Stimulated activated CD8-positive, alpha-beta memory T cell treated with anti-CD3 and anti-CD28 coated beads, Interleukin-2, amount 100 ng/mL, for 48 hours (primary cell): ENCODE results near the gene RTP1.
"Not testable (repeated sequence)": the region's sequence is repeated elsewhere in the genome, so short reads cannot be mapped to it uniquely, and the experiment has no call there.

Experiments used
- DNase-seq, 2 donors: peaks; one replicate each; pipeline ENCODE4 v3.0.0-alpha.2; 2020; ENCODE audit warnings: low read depth in 2 of 2

Gene RTP1

GRCh38 chr3:187198490-187198889 is 1.2 kb downstream of the RTP1 start:
- no peak for DNase-seq

- DNase-seq, result not testable (repeated sequence)
These were observed 2.3 kb downstream of the RTP1 start for GRCh38 chr3:187199463-187200050.

GRCh38 chr3:187205683-187206082 is 8.4 kb downstream of the RTP1 start:
- no peak for DNase-seq

GRCh38 chr3:187207062-187207461 is 9.8 kb downstream of the RTP1 start:
- no peak for DNase-seq

- no peak for DNase-seq
These were observed 10.3 kb downstream of the RTP1 start for GRCh38 chr3:187207624-187208023.

- DNase-seq, result no peak
These were observed 10.9 kb downstream of the RTP1 start for GRCh38 chr3:187208159-187208558.

- DNase-seq, result no peak
These were observed 12.2 kb downstream of the RTP1 start for GRCh38 chr3:187209491-187209890.

GRCh38 chr3:187210091-187210490 is 12.8 kb downstream of the RTP1 start:
- no peak for DNase-seq

- DNase-seq, result no peak
These were observed 13.4 kb downstream of the RTP1 start for GRCh38 chr3:187210545-187211327.

GRCh38 chr3:187211532-187212195 is 14.4 kb downstream of the RTP1 start:
- DNase-seq, result no peak

GRCh38 chr3:187212196-187212545 is 14.9 kb downstream of the RTP1 start:
- DNase-seq, result no peak

GRCh38 chr3:187212705-187213104 is 15.4 kb downstream of the RTP1 start:
- no peak for DNase-seq

- DNase-seq, result no peak
These were observed 16.3 kb downstream of the RTP1 start for GRCh38 chr3:187213616-187214015.

GRCh38 chr3:187215460-187215859 is 18.2 kb downstream of the RTP1 start:
- DNase-seq, result no peak

- DNase-seq, result no peak
These were observed 25.5 kb downstream of the RTP1 start for GRCh38 chr3:187222801-187223200.

GRCh38 chr3:187223799-187224198 is 26.5 kb downstream of the RTP1 start:
- DNase-seq, result no peak

GRCh38 chr3:187227658-187228258 is 30.5 kb downstream of the RTP1 start:
- no peak for DNase-seq

- DNase-seq, result no peak
These were observed 31.5 kb downstream of the RTP1 start for GRCh38 chr3:187228740-187229139.

- DNase-seq, result no peak
These were observed 32.7 kb downstream of the RTP1 start for GRCh38 chr3:187230011-187230410.

- DNase-seq, result no peak
These were observed 39.7 kb downstream of the RTP1 start for GRCh38 chr3:187236962-187237361.

- no peak for DNase-seq
These were observed 40.5 kb downstream of the RTP1 start for GRCh38 chr3:187237741-187238140.

- no peak for DNase-seq
These were observed 41.0 kb downstream of the RTP1 start for GRCh38 chr3:187238239-187238638.

GRCh38 chr3:187238835-187239234 is 41.5 kb downstream of the RTP1 start:
- DNase-seq, result not testable (repeated sequence)
